ENCODE measurements around the gene C1orf94. TPM values are rescaled to one million over a fixed set of nuclear protein-coding genes. Genes with fewer than 3 reads are reported as not detected.

C1orf94 gene
- polyA plus RNA-seq, 1 donor (not counting 4 experiments of a cell fraction or from before 2014, with no cell fraction given): 0.05 TPM

DNA sequence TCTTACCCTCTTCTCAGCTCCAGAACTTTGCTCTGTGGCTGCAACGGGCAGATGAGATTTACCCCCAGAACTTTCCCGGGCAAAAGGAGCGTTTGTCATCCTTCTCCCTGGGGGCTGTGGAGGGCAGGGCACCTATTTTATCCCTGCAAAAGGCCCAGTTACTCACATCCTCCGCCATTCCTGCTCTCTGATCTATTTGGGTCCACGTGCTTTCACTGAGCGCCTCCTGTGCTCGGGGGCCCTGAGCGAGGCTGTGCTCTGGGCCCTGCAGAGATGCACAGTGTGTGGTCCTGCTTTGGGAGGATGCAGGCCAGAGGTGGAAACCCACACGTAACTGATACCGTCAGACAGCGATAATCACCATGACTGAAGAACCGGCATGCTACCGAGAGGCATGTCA lies 9.3 kb upstream of the C1orf94 start:
- H3K36me3 ChIP-seq (ENCODE audit: control insufficient read depth in 2 of 2, extremely low read depth in 1 of 2, insufficient read depth in 2 of 2, low read length in 2 of 2): no peaks in the 10 kb centered on the region
- H3K27me3 ChIP-seq (ENCODE audit: control insufficient read depth, extremely low read depth, insufficient read depth, low read length): peaks cover 25% of the 10 kb centered on the region
- DNase-seq (ENCODE audit: low read depth, low spot score): no peak
- no peak overlapping the region for H3K4me3 ChIP-seq (ENCODE audit: control insufficient read depth in 2 of 3, extremely low read depth in 1 of 3, insufficient read depth in 2 of 3, low read depth in 1 of 3, low read length in 3 of 3)
- no peak for FAIRE-seq
- dilution Hi-C loops (cut with MboI; ENCODE audit: extremely low pct_ligation_motif_present, low sequenced_read_pairs): no loop called here
- H3K4me2 ChIP-seq (ENCODE audit: control insufficient read depth, extremely low read depth, insufficient read depth, low read depth, low read length): no peak overlapping the region
- H3K9me3 ChIP-seq (ENCODE audit: control insufficient read depth, low read depth, low read length): no peaks in the 10 kb centered on the region
- H3K27ac ChIP-seq (ENCODE audit: control insufficient read depth, insufficient read depth, low read length): no peak overlapping the region
- no peaks in the 10 kb centered on the region for H3K9me1 ChIP-seq (ENCODE audit: control insufficient read depth, extremely low read depth, insufficient read depth, low read length)
- peaks cover 20% of the 10 kb centered on the region for H3K4me1 ChIP-seq (ENCODE audit: control insufficient read depth, extremely low read depth, insufficient read depth, low read length)
- no peak overlapping the region for H2AFZ ChIP-seq (ENCODE audit: control insufficient read depth, low read length)
- no peaks in the 10 kb centered on the region for H3K79me2 ChIP-seq (ENCODE audit: control insufficient read depth, insufficient read depth, low read length)
- TF ChIP-seq EZH2 (IDR thresholded peaks at IDR 0.05; ENCODE audit: low read length): no peak
- TF ChIP-seq, protein P1, sequence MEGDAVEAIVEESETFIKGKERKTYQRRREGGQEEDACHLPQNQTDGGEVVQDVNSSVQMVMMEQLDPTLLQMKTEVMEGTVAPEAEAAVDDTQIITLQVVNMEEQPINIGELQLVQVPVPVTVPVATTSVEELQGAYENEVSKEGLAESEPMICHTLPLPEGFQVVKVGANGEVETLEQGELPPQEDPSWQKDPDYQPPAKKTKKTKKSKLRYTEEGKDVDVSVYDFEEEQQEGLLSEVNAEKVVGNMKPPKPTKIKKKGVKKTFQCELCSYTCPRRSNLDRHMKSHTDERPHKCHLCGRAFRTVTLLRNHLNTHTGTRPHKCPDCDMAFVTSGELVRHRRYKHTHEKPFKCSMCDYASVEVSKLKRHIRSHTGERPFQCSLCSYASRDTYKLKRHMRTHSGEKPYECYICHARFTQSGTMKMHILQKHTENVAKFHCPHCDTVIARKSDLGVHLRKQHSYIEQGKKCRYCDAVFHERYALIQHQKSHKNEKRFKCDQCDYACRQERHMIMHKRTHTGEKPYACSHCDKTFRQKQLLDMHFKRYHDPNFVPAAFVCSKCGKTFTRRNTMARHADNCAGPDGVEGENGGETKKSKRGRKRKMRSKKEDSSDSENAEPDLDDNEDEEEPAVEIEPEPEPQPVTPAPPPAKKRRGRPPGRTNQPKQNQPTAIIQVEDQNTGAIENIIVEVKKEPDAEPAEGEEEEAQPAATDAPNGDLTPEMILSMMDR (optimal IDR thresholded peaks at IDR 0.05 in 1 of 3, IDR thresholded peaks at IDR 0.05 in 1 of 3, conservative IDR thresholded peaks at IDR 0.05 in 1 of 3; ENCODE audit: extremely low read depth in 1 of 3, insufficient read depth in 2 of 3, low read length in 3 of 3): no peak
- no peaks in the 10 kb centered on the region for H4K20me1 ChIP-seq (ENCODE audit: control insufficient read depth, extremely low read depth, insufficient read depth, low read length)
- no peak overlapping the region for H3K9ac ChIP-seq (ENCODE audit: control insufficient read depth, extremely low read depth, insufficient read depth, low read length)

DNA sequence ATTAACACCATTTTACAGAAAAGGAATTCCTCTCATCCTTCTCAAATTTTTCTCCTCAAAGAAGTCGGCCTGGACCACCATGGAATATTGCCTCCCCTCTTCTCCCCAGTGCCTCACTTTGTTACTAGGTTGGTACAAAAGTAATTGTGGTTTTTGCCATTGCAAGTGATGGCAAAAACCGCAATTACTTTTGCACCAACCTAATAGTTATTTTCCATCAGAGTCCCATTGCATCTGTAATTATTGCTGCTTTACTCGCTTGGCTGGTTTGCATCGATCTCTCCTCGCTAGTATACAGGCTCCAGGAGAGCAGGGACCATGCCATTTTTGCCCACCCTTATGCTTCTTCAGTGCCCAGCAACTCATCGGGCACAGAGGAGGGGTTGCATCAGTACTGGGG lies 963 bp upstream of the C1orf94 start:
- H3K9me3 ChIP-seq (ENCODE audit: control insufficient read depth, low read depth, low read length): no peaks in the 10 kb centered on the region
- H3K9ac ChIP-seq (ENCODE audit: control insufficient read depth, extremely low read depth, insufficient read depth, low read length): no peak overlapping the region
- DNase-seq (ENCODE audit: low read depth, low spot score) (no peak), FAIRE-seq (no peak)
- H3K4me1 ChIP-seq (ENCODE audit: control insufficient read depth, extremely low read depth, insufficient read depth, low read length): no peaks in the 10 kb centered on the region
- TF ChIP-seq, protein P1 (optimal IDR thresholded peaks at IDR 0.05 in 1 of 3, IDR thresholded peaks at IDR 0.05 in 1 of 3, conservative IDR thresholded peaks at IDR 0.05 in 1 of 3; ENCODE audit: extremely low read depth in 1 of 3, insufficient read depth in 2 of 3, low read length in 3 of 3): no peak
- no peak for TF ChIP-seq EZH2 (IDR thresholded peaks at IDR 0.05; ENCODE audit: low read length)
- H3K9me1 ChIP-seq (ENCODE audit: control insufficient read depth, extremely low read depth, insufficient read depth, low read length): no peaks in the 10 kb centered on the region
- no peaks in the 10 kb centered on the region for H3K79me2 ChIP-seq (ENCODE audit: control insufficient read depth, insufficient read depth, low read length)
- H3K36me3 ChIP-seq (ENCODE audit: control insufficient read depth in 2 of 2, extremely low read depth in 1 of 2, insufficient read depth in 2 of 2, low read length in 2 of 2): no peaks in the 10 kb centered on the region
- dilution Hi-C loops (cut with MboI; ENCODE audit: extremely low pct_ligation_motif_present, low sequenced_read_pairs): no loop called here
- H3K27ac ChIP-seq (ENCODE audit: control insufficient read depth, insufficient read depth, low read length): no peak overlapping the region
- H4K20me1 ChIP-seq (ENCODE audit: control insufficient read depth, extremely low read depth, insufficient read depth, low read length): no peaks in the 10 kb centered on the region
- no peak overlapping the region for H2AFZ ChIP-seq (ENCODE audit: control insufficient read depth, low read length)
- peaks cover 25% of the 10 kb centered on the region for H3K27me3 ChIP-seq (ENCODE audit: control insufficient read depth, extremely low read depth, insufficient read depth, low read length)
- H3K4me3 ChIP-seq (ENCODE audit: control insufficient read depth in 2 of 3, extremely low read depth in 1 of 3, insufficient read depth in 2 of 3, low read depth in 1 of 3, low read length in 3 of 3): no peak overlapping the region
- no peak overlapping the region for H3K4me2 ChIP-seq (ENCODE audit: control insufficient read depth, extremely low read depth, insufficient read depth, low read depth, low read length)

Data from keratinocyte (primary cell).